Testis (tissue), 2 donors: Measurements from ENCODE around the gene ZDHHC8.

ENCODE experiments used
- POLR2A ChIP-seq: fragments of 450-650 bp; IDR thresholded peaks from one replicate; pipeline ENCODE4 v1.6.1; 2017; ENCODE audit warnings: antibody characterized with exemption, mild to moderate bottlenecking, moderate library complexity
- TF ChIP-seq, protein P1 (sequence below), 3 experiments: fragments of 450-650 bp in 2 of 3; fragments of 200-600 bp in 1 of 3; sonication (generic) in 1 of 3; IDR thresholded peaks; one replicate each; pipeline ENCODE4 v1.5.1; 2016 to 2019; ENCODE audit warnings: antibody characterized with exemption in 3 of 3, mild to moderate bottlenecking in 2 of 3, moderate library complexity in 1 of 3

- TF ChIP-seq, protein P1, sequence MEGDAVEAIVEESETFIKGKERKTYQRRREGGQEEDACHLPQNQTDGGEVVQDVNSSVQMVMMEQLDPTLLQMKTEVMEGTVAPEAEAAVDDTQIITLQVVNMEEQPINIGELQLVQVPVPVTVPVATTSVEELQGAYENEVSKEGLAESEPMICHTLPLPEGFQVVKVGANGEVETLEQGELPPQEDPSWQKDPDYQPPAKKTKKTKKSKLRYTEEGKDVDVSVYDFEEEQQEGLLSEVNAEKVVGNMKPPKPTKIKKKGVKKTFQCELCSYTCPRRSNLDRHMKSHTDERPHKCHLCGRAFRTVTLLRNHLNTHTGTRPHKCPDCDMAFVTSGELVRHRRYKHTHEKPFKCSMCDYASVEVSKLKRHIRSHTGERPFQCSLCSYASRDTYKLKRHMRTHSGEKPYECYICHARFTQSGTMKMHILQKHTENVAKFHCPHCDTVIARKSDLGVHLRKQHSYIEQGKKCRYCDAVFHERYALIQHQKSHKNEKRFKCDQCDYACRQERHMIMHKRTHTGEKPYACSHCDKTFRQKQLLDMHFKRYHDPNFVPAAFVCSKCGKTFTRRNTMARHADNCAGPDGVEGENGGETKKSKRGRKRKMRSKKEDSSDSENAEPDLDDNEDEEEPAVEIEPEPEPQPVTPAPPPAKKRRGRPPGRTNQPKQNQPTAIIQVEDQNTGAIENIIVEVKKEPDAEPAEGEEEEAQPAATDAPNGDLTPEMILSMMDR (IDR thresholded peaks at IDR 0.05) = no peak
- no peak for TF ChIP-seq POLR2A
Observed at GRCh38 chr22:20191803-20192202, 60.2 kb downstream of the ZDHHC8 start.
